IPS-NIHi11 (cell line): ENCODE measurements around the gene SLC9C1.

Experiments
- DNase-seq: peaks from one replicate; pipeline ENCODE4 v3.0.0; 2012; ENCODE audit warnings: mixed read lengths, low spot score

The SLC9C1 gene

GRCh38 chr3:112306825-112307224 lies 12.8 kb upstream of the SLC9C1 start:
- DNase-seq, result no peak

DNA sequence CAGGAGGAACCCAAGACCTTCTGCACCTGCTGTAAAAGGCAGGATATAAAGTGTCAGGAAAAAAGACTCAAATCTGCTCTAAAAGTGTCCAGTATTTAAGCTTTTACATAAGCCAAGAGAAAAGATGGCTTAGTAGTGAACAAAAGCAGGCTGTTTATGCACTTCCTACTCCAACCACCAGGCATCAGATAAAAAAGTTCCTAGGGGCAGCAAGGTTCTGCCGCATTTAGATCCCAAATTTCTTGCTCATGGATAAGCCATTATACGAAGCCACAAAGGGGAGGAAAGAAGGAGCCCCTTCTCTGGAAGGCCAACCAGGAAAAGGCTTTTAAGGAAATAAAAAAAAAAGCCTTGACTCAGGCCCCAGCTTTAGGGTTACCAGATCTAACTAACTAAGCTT lies 10.6 kb upstream of the SLC9C1 start:
- DNase-seq, result no peak

DNA sequence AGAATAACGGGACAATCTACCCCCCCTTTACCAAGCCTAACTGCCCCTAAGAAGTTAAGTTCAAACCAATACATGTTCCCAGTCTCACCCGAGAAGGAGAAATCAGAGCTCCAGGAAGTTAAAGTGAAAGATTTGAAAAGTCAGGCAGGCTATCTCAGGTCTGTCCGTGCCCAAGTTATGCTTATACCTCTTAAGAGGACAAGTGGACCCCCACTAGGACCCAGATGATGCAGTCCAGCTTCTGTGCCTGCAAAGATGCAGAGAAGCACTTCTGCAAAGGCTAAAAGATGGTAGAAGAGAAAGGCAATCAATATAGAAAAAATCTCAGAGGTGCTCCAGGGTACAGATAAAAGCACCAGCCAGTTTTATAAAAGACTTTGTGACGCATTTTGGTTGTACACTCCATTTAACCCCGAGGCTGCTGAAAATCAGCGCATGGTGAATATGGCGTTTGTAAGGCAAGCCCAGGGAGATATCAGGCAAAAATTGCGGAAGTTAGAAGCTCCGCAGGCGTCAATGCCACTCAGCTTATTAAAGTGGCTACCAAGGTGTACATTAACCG lies 9.8 kb upstream of the SLC9C1 start:
- DNase-seq, result peak; percentile 26

- DNase-seq, result peak; percentile 58
Observed at GRCh38 chr3:112302881-112303763, 9.1 kb upstream of the SLC9C1 start.

DNA sequence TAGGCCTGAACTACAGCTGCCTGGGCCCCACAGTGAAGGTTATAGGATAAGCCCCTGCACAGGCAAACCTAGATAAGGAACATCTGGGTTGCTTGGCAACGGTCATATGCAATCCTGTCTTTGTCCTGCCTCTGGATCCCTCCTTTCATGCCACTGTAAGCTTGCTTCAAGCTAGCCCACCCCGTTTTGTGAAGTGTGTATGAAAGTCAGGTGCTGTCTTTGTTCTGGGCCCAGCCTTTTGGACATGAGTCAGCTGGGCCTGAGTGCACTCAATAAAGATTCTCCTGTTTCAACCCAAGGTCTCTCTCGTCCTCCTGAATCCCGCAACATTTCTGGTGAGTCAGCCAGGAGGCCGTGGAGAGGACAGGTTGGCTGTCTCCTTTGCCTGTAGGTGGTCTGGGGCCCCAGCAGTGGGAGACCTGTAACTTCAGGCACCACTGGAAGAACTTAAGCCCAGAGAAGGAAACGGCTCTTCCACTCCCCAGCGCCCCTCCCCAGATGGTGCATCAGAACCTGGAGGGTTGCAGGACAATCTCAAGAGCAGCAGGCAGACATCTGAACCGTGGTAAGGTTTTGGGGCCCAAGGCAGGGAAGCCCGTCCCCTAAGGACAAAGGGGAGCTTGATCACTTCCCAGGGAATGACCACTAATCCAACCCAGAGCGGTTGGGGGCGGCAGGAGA lies 8.3 kb upstream of the SLC9C1 start:
- DNase-seq, result no peak

DNA sequence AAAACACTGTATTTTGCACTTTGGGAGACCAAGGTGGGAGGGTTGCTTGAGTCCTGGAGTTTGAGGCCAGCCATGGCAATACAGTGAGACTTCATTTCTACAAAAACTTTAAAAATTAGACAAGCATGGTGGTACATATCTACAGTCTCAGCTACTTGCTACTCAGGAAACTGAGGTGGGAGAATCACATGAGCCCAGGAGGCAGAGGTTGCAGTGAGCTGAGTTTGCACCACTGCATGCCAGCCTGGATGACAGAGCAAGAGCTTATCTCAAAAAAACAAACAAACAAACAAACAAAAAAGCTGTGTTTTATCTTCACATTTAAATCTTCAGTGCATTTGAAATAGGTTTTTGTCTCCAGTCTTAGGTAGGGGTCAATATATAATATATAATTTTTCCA lies 4.8 kb upstream of the SLC9C1 start:
- no peak for DNase-seq

- no peak for DNase-seq
Observed at GRCh38 chr3:112297714-112298113, 3.7 kb upstream of the SLC9C1 start.

GRCh38 chr3:112289011-112289410 lies 5.0 kb downstream of the SLC9C1 start:
- no peak for DNase-seq

DNA sequence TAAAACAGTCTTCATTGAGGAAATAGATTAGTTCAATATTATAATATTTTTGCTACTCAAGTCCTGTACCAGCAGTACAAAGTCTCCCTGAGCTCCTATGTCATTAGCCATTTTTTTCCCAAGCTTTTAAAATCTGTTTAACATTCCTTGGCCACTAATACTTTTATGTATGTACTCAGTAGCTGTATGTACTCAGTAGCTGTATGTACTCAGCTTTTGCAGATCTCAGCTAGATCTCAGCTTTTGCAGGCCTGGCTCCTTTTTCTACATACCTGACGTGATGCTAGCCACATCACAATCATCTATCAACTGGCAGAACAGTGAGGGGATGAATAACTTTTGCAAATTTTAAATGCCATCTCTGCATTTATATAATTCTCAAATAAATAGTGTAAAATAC lies 13.8 kb downstream of the SLC9C1 start:
- no peak for DNase-seq

DNA sequence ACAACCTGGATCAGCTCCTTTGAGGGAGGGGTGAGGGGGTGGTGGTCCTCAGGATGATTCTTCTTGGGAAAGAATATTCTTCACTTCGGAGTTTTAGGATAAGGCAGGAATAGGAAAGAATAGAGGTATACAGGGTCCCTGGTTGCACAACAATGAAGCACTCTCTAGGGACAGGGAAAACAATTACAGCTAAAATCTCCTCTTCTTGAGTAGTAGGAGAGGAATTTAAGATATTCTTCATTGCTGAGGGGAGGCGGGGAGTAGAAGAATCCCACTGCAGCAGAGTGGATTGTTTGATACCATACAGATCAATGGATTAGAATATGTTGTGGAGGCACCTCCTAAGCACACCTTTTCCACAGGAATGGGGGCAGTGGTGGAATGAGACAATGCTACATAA lies 20.5 kb downstream of the SLC9C1 start:
- no peak for DNase-seq

DNA sequence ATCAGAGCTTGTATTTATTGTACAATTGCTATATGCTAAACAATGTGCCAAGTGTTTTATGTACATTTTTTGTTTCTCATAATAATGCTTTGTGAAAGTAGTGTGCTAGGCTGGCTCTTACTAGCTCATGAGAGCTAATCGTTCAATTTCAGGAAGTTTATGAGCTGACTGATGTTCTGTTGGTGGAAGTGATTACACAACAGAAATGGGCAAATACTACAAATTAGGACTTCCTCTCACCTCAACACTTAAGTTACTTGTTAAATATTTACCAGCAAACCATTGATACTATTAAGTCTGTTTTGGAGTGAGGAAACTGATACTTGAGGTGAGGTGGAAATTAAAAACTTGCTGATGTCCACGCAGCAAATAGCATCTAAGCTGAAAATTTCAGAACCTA lies 32.3 kb downstream of the SLC9C1 start:
- DNase-seq, result no peak

DNA sequence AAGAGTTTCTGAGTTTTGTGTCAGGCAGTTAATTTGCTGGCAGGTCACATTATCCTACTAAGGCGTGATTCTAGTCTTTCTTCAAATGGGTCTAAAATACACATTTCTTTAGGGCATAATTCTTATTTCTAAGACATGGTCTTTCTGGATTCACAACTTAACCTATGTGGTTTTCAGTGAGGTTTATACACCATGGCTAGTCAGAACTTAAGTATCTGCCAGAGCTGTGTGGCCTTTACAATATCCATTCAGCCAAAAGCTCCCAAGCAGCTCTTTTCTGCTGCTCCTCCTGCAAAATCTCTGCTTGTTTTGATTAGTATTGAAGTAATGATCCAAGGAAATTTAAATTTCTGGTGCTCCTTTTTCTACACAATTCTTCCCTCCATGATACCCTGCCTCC lies 33.5 kb downstream of the SLC9C1 start:
- DNase-seq, result no peak

DNA sequence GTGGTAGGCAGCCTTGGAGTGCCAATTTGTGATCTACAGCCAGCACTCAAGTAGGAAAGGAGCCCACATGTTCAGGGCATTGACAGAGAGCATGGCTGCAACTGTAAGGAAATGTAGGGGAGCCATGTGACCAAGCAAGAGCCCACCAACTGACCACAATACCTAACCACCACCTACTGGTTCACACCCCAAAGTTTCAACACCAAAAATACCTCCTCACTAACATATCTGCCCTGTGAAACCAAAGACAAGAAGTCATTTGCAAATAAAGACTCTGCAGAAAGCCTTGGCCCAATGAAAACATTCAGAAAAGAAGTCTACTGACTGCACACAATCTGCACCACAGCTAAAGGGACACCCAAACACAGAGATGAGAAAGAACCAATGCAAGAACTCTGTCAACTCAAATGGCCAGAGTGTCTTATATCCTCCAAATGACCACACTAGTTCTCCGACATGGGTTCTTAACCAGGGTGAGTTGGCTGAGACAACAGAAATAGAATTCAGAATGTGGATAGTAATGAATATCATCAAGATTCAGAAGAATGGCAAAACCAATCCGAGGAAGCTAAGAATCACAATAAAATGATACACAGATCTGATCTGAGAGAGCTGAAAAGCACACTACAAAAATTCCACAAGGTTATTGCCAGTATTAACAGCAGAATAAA lies 40.6 kb downstream of the SLC9C1 start:
- no peak for DNase-seq

GRCh38 chr3:112247900-112248299 lies 46.1 kb downstream of the SLC9C1 start:
- DNase-seq, result no peak

GRCh38 chr3:112247350-112247749 lies 46.7 kb downstream of the SLC9C1 start:
- DNase-seq, result no peak

DNA sequence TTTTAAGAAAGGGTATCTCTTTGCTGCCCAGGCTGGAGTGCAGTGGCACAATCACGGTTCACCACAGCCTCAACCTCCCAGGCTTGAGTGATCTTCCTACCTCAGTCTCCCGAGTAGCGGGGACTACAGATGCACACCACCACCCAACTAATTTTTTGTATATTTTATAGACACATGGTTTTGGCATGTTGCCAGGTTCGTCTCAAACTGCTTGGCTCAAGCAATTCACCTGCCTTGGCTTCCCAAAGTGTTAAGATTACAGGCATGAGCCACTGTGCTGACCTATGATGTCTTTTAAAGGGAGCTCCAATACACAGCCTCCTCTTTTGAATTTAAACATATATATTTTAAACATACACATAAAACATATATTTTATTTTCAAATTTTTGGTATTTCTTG lies 60.9 kb downstream of the SLC9C1 start:
- DNase-seq, result no peak

GRCh38 chr3:112231727-112232126 lies 62.3 kb downstream of the SLC9C1 start:
- no peak for DNase-seq

GRCh38 chr3:112230033-112230432 lies 64.0 kb downstream of the SLC9C1 start:
- no peak for DNase-seq

- DNase-seq, result no peak
Observed at GRCh38 chr3:112228786-112229185, 65.2 kb downstream of the SLC9C1 start.

DNA sequence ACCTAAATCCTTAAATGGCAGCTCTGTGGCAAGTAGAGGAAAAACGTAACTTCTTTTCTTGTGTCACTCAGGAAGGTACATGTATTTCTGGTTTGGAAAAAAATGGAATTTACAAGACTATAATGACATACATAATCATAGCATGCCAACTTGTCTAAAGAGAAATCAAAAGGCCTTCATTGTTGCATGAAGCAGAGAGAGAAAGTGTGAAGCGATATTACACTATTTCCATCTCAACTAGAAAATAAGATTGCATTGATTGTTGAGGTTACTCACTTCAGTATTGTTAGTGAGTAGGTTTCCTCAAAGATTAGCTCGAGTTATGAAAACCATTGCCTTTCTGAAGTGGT lies 93.7 kb downstream of the SLC9C1 start:
- DNase-seq, result no peak

DNA sequence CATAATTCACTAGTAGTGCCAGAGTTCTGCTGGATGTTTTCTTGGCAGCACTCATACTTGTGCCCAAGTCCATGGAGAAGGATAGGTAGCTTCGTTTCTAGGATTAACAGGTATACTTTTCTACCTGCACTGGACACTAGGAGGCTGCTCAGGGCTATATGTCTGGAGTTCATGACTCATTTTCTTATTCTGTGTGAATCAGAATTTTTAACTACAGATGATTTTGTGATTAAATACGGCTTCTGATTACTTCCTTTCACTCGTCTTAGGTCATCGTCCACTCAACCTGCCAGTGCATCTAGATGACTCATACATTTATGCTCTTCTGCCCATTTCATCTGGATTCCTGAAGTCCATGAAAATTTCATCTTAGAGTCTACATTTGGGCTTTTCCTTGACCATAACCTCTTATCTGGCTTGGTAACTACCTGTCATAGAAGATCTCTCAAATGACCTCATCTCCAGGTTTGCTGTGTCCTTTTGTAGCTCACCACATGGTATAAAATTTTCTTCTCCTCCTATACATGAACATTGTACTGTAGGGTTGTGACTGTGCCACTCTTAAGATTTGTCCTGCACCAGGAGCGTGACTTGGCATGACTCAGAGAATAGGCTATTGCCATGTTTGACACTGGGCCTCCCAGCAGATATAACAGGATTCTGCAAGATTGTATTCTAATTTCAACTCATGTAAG lies 94.2 kb downstream of the SLC9C1 start:
- no peak for DNase-seq

- DNase-seq, result no peak
Observed at GRCh38 chr3:112197131-112197530, 96.9 kb downstream of the SLC9C1 start.
